Upper lobe of left lung (tissue), 6 donors: ENCODE measurements around the gene CD44. TPM values are rescaled to one million over a fixed set of nuclear protein-coding genes. Genes with fewer than 3 reads are reported as not detected.

Source experiments
- ATAC-seq, 2 donors: fragments of 200-7000 bp; cut with Tn5 transposase; one replicate each; pipeline ENCODE4 v1.9.1; 2022; ENCODE audit warnings: mild to moderate bottlenecking in 2 of 2, moderate library complexity in 2 of 2; ENCODE audit not compliant: low FRiP score in 2 of 2
- DNase-seq, 2 donors: peaks; one replicate each; pipeline ENCODE4 v3.0.0-alpha.2; 2019 to 2020
- H3K27ac ChIP-seq, 4 donors: fragments of 200-600 bp; sonication (generic); one replicate each; pipeline ENCODE4 v1.5.1; 2016 to 2019
- H3K27me3 ChIP-seq, 4 donors: fragments of 200-600 bp; sonication (generic); one replicate each; pipeline ENCODE4 v1.5.1; 2017 to 2019
- H3K36me3 ChIP-seq, 4 donors: fragments of 200-600 bp; sonication (generic); one replicate each; pipeline ENCODE4 v1.5.1; 2016 to 2019
- H3K4me1 ChIP-seq, 4 donors: fragments of 200-600 bp; sonication (generic); one replicate each; pipeline ENCODE4 v1.5.1; 2018 to 2019
- H3K4me3 ChIP-seq, 4 donors: fragments of 200-600 bp; sonication (generic); one replicate each; pipeline ENCODE4 v1.5.1; 2017 to 2019; ENCODE audit warnings: mild to moderate bottlenecking in 2 of 4, moderate library complexity in 1 of 4
- H3K9me3 ChIP-seq, 4 donors: fragments of 200-600 bp; sonication (generic); one replicate each; pipeline ENCODE4 v1.5.1; 2018 to 2019
- EP300 ChIP-seq, 4 donors: sonication (generic); formaldehyde crosslinking; IDR thresholded peaks; one replicate each; pipeline ENCODE4 v1.5.1; 2017; ENCODE audit warnings: antibody characterized with exemption in 4 of 4, control low read depth in 2 of 4
- POLR2A ChIP-seq, 4 donors: fragments of 450-650 bp; IDR thresholded peaks; one replicate each; pipeline ENCODE4 v1.5.1; 2016 to 2017; ENCODE audit warnings: antibody characterized with exemption in 4 of 4, mild to moderate bottlenecking in 2 of 4
- POLR2AphosphoS5 ChIP-seq, 2 donors: sonication (generic); formaldehyde crosslinking; IDR thresholded peaks; one replicate each; pipeline ENCODE4 v1.5.1; 2017; ENCODE audit warnings: antibody characterized with exemption in 2 of 2
- WGBS, 2 donors: methylation state at CpG; one replicate each; pipeline ENCODE4 v1.1.5; 2017 to 2018; 5-methylcytosine and 5-hydroxymethylcytosine counted together
- total RNA-seq, 6 donors: library from RNA; depleted of rRNA in 4 of 6; stranded (reverse); fragments of >200 nt in 4 of 6; gene quantifications; one replicate each; pipeline versions ENCODE4 v1.1.0 to v1.2.1, GENCODE V29; 2016 to 2021
- TF ChIP-seq, protein P1 (sequence below), 6 experiments: fragments of 450-650 bp in 4 of 6; fragments of 200-600 bp in 2 of 6; sonication (generic) in 2 of 6; IDR thresholded peaks; one replicate each; pipeline ENCODE4 v1.5.1; 2016 to 2019; ENCODE audit warnings: antibody characterized with exemption in 6 of 6
- donor health status: DM: no; HTN: no; CAD: no; lungs with moderate emphysema.
- donor health status: DM: no; HTN: yes; CAD: no; lungs with severe emphysema.

CD44 gene
- total RNA-seq, 6 donors from 2014 or later, result 454 to 696 (median 551) TPM

DNA sequence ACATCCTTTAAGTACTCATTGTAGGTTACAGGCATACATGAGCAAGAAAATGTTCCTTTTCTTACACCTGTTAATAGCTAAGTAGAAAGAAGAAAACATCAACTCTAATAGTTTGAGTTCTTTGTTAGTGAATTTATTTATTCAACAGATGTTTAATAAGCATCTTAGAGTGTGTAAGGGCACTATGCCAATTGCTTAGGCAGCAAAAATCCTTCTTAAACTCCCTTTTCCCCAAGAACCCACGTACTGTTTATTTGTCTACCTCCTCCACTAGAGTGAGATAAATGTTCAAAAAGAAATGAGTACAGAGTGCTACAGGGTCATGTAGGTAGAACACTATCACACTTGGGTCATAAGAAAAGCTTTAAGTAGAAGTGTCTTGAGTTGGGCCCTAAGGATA lies 131.4 kb downstream of the CD44 start:
- H3K4me3 ChIP-seq, result no peak overlapping the region
- TF ChIP-seq POLR2A (IDR thresholded peaks at IDR 0.05) (no peak), POLR2AphosphoS5 (IDR thresholded peaks at IDR 0.05) (no peak)
- no peak overlapping the region for H3K27ac ChIP-seq
- WGBS, 2 donors, result 35% methylated on average over 1 of the region's 1 CpG
- no peaks in the 10 kb centered on the region for H3K27me3 ChIP-seq
- no peak for DNase-seq
- no peaks in the 10 kb centered on the region for H3K9me3 ChIP-seq
- no peak for ATAC-seq
- H3K4me1 ChIP-seq, result peaks cover 5 to 10% (median 8%) of the 10 kb centered on the region in 4 donors
- H3K36me3 ChIP-seq, result no peaks in the 10 kb centered on the region

GRCh38 chr11:35271031-35271430 lies 132.1 kb downstream of the CD44 start:
- no peaks in the 10 kb centered on the region for H3K36me3 ChIP-seq
- H3K4me3 ChIP-seq, result no peak overlapping the region
- ATAC-seq (no peak), DNase-seq (no peak)
- TF ChIP-seq, protein P1, sequence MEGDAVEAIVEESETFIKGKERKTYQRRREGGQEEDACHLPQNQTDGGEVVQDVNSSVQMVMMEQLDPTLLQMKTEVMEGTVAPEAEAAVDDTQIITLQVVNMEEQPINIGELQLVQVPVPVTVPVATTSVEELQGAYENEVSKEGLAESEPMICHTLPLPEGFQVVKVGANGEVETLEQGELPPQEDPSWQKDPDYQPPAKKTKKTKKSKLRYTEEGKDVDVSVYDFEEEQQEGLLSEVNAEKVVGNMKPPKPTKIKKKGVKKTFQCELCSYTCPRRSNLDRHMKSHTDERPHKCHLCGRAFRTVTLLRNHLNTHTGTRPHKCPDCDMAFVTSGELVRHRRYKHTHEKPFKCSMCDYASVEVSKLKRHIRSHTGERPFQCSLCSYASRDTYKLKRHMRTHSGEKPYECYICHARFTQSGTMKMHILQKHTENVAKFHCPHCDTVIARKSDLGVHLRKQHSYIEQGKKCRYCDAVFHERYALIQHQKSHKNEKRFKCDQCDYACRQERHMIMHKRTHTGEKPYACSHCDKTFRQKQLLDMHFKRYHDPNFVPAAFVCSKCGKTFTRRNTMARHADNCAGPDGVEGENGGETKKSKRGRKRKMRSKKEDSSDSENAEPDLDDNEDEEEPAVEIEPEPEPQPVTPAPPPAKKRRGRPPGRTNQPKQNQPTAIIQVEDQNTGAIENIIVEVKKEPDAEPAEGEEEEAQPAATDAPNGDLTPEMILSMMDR (IDR thresholded peaks at IDR 0.05), result no peak
- no peak for TF ChIP-seq EP300 (IDR thresholded peaks at IDR 0.05)
- TF ChIP-seq POLR2A (IDR thresholded peaks at IDR 0.05), result no peak
- TF ChIP-seq POLR2AphosphoS5 (IDR thresholded peaks at IDR 0.05), result no peak
- peaks cover 10 to 16% (median 14%) of the 10 kb centered on the region in 4 donors for H3K4me1 ChIP-seq
- WGBS, 2 donors, result 89 to 93% methylated on average over 3 of the region's 3 CpGs
- no peak overlapping the region for H3K27ac ChIP-seq
- H3K27me3 ChIP-seq, result no peaks in the 10 kb centered on the region
- H3K9me3 ChIP-seq, result no peaks in the 10 kb centered on the region

- Histone ChIP-seq H3K9me3 (no peaks in the 10 kb centered on the region), H3K4me1 (peaks cover 11 to 21% (median 14%) of the 10 kb centered on the region in 4 donors), H3K4me3 (no peak overlapping the region), H3K27ac (no peak overlapping the region), H3K27me3 (no peaks in the 10 kb centered on the region), H3K36me3 (no peaks in the 10 kb centered on the region)
- peak in 1 of 2 donors; percentile 25 for ATAC-seq
- no peak for TF ChIP-seq EP300 (IDR thresholded peaks at IDR 0.05)
- TF ChIP-seq POLR2A (IDR thresholded peaks at IDR 0.05), result no peak
- TF ChIP-seq POLR2AphosphoS5 (IDR thresholded peaks at IDR 0.05), result no peak
- TF ChIP-seq, protein P1 (IDR thresholded peaks at IDR 0.05), result no peak
- 56 to 79% methylated on average over 5 of the region's 5 CpGs for WGBS, 2 donors
- peak in 1 of 2 donors; percentile 29 for DNase-seq
Observed at GRCh38 chr11:35272391-35272902, 133.5 kb downstream of the CD44 start.

- Histone ChIP-seq H3K4me1 (peaks cover 11 to 21% (median 14%) of the 10 kb centered on the region in 4 donors), H3K36me3 (no peaks in the 10 kb centered on the region), H3K27ac (peak overlapping the region; percentile 38 to 74 (median 62)), H3K27me3 (no peaks in the 10 kb centered on the region), H3K9me3 (no peaks in the 10 kb centered on the region), H3K4me3 (no peak overlapping the region)
- TF ChIP-seq EP300 (IDR thresholded peaks at IDR 0.05) (peak in 1 of 4 donors; percentile 47), POLR2A (IDR thresholded peaks at IDR 0.05) (no peak), POLR2AphosphoS5 (IDR thresholded peaks at IDR 0.05) (no peak)
- 47 to 49% methylated on average over 6 of the region's 6 CpGs for WGBS, 2 donors
- DNase-seq (peak in 1 of 2 donors; percentile 80), ATAC-seq (peak; percentile 50 to 64)
Observed at GRCh38 chr11:35274909-35275785, 136.2 kb downstream of the CD44 start.

DNA sequence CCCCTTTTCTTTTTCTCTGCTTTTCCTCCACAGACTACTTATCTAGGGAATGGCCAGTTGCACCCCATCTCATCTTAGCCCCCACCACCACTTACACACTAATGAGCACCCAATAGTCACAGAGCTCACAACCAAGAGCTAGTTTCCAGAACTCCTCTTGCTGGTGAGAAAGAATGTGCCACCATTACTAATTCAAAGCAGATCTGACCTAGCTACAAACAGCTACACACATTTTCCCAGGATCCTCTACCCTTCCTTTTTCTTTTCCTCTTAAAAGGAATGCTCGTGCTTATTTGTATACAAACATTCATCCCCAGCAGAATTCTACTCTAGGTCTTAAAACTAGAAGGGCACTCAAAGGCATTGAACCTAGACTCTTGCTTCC lies 136.8 kb downstream of the CD44 start:
- TF ChIP-seq EP300 (IDR thresholded peaks at IDR 0.05) (no peak), POLR2A (IDR thresholded peaks at IDR 0.05) (no peak), POLR2AphosphoS5 (IDR thresholded peaks at IDR 0.05) (no peak)
- TF ChIP-seq, protein P1 (IDR thresholded peaks at IDR 0.05), result no peak
- no peaks in the 10 kb centered on the region for H3K9me3 ChIP-seq
- H3K27ac ChIP-seq, result peak overlapping the region; percentile 38 to 74 (median 62)
- DNase-seq (no peak), ATAC-seq (no peak)
- H3K4me1 ChIP-seq, result peaks cover 11 to 21% (median 14%) of the 10 kb centered on the region in 4 donors
- 22 to 48% methylated on average over 1 of the region's 1 CpG for WGBS, 2 donors
- H3K27me3 ChIP-seq, result no peaks in the 10 kb centered on the region
- H3K4me3 ChIP-seq, result no peak overlapping the region
- H3K36me3 ChIP-seq, result no peaks in the 10 kb centered on the region
